Measurements from ENCODE around the gene PMAIP1. TPM values are rescaled to one million over a fixed set of nuclear protein-coding genes. Genes with fewer than 3 reads are reported as not detected.

PMAIP1 gene
- total and polyA plus RNA-seq, 4 donors = 0.08 to 5.5 (median 0.25) TPM

GRCh38 chr18:59902131-59902992 is 2.6 kb downstream of the PMAIP1 start:
- peaks cover 0 to 2% (median 0%) of the 10 kb centered on the region in 4 donors for H3K9me3 ChIP-seq (ENCODE audit: control insufficient read depth in 4 of 4, low read length in 3 of 4)
- 80% methylated on average over 8 of the region's 8 CpGs for WGBS
- no peak for TF ChIP-seq MAX (IDR thresholded peaks at IDR 0.05)
- TF ChIP-seq ATF3 (IDR thresholded peaks at IDR 0.05) = no peak
- TF ChIP-seq HNF4G (IDR thresholded peaks at IDR 0.05) = no peak
- TF ChIP-seq CTCF (IDR thresholded peaks at IDR 0.05; ENCODE audit: low read depth, low read length, missing input control) = no peak
- TF ChIP-seq NR2F2 (IDR thresholded peaks at IDR 0.05) = no peak
- TF ChIP-seq SP1 (IDR thresholded peaks at IDR 0.05) = no peak
- no peak for TF ChIP-seq JUND (IDR thresholded peaks at IDR 0.05)
- TF ChIP-seq FOXA1 (IDR thresholded peaks at IDR 0.05) = no peak
- no peak for TF ChIP-seq GABPA (IDR thresholded peaks at IDR 0.05 in 1 of 2, conservative IDR thresholded peaks at IDR 0.05 in 1 of 2)
- no peak for TF ChIP-seq REST (IDR thresholded peaks at IDR 0.05)
- no peak for TF ChIP-seq FOXA2 (IDR thresholded peaks at IDR 0.05)
- TF ChIP-seq HNF4A (conservative IDR thresholded peaks at IDR 0.05) = no peak
- no peak for TF ChIP-seq RXRA (IDR thresholded peaks at IDR 0.05)
- TF ChIP-seq RAD21 (IDR thresholded peaks at IDR 0.05) = no peak
- TF ChIP-seq TAF1 (conservative IDR thresholded peaks at IDR 0.05) = no peak
- TF ChIP-seq YY1 (IDR thresholded peaks at IDR 0.05) = no peak
- TF ChIP-seq ZBTB33 (IDR thresholded peaks at IDR 0.05) = no peak
- no peak overlapping the region for H3K9ac ChIP-seq (ENCODE audit: low read depth in 1 of 2, low read length in 2 of 2)
- H3K36me3 ChIP-seq (ENCODE audit: control insufficient read depth in 4 of 4, insufficient read depth in 3 of 4, low read depth in 1 of 4, low read length in 3 of 4) = no peaks in the 10 kb centered on the region
- no peak overlapping the region for H3K4me3 ChIP-seq (ENCODE audit: low read depth in 1 of 3, low read length in 3 of 3)
- peaks cover 6 to 12% (median 9%) of the 10 kb centered on the region in 4 donors for H3K4me1 ChIP-seq (ENCODE audit: control insufficient read depth in 4 of 4, insufficient read depth in 4 of 4, low read length in 3 of 4)
- no peak for DNase-seq (ENCODE audit: low spot score)
- H3K27me3 ChIP-seq (ENCODE audit: control insufficient read depth in 4 of 4, insufficient read depth in 4 of 4, low read length in 3 of 4) = peaks cover 0 to 5% (median 0%) of the 10 kb centered on the region in 4 donors
- H3K27ac ChIP-seq (ENCODE audit: low read depth in 1 of 2, low read length in 2 of 2) = no peak overlapping the region

Measured in liver (tissue), 9 donors.